ENCODE measurements around the gene NKG7.
"Not testable (repeated sequence)": the region's sequence is repeated elsewhere in the genome, so short reads cannot be mapped to it uniquely, and the experiment has no call there.

- not testable (repeated sequence) for TF ChIP-seq EP300, CTCF, POLR2A (IDR thresholded peaks at IDR 0.05)
Observed at GRCh38 chr19:51416422-51416821, 44.0 kb upstream of the NKG7 start.

Data from gastroesophageal sphincter (tissue), 3 donors.